Inferior parietal cortex (tissue), 1 donor: ENCODE results near the gene SYT17.

ENCODE experiments used
- DNase-seq: peaks from one replicate; pipeline ENCODE4 v3.0.0-alpha.2; 2016; ENCODE audit errors: extremely low spot score

SYT17 gene

DNA sequence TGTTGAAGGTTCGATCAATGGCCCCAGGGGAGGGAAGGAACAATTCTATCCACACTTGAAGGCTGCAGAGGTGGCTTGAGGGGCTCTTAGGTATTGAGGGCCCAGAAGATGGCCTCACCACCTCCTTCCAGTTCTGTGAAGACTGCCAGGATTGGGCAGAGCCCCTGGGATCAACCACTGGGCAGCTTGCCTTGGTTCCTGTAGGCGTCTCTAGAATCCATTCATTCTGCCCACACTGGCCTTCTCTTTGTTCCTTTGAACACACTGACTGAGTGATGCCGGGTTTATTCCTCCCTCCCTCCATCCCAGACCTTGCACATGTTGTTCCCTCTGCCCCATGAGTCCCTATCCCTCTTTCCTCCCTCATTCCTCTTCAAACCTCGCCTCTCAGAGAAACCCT lies 50.5 kb downstream of the SYT17 start:
- no peak for DNase-seq

DNA sequence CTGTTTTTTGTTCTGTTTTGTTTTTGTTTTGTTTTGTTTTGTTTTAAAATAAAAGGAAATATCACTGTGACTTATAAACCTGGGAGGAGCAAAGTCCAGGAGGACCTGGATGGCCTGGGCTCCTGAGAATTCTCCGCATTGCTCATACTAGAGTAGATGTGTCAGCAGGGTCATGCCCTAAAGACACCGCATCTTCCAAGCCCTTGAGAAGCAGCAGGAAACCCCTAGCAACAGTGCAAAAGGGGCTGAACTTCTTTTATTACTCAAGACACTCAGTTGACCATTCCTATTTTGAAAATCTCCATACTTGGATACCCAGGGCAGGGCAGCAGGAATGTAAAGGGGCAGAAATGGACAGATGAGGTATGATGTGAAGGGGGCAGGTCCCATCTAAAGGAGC lies 51.8 kb downstream of the SYT17 start:
- no peak for DNase-seq

DNA sequence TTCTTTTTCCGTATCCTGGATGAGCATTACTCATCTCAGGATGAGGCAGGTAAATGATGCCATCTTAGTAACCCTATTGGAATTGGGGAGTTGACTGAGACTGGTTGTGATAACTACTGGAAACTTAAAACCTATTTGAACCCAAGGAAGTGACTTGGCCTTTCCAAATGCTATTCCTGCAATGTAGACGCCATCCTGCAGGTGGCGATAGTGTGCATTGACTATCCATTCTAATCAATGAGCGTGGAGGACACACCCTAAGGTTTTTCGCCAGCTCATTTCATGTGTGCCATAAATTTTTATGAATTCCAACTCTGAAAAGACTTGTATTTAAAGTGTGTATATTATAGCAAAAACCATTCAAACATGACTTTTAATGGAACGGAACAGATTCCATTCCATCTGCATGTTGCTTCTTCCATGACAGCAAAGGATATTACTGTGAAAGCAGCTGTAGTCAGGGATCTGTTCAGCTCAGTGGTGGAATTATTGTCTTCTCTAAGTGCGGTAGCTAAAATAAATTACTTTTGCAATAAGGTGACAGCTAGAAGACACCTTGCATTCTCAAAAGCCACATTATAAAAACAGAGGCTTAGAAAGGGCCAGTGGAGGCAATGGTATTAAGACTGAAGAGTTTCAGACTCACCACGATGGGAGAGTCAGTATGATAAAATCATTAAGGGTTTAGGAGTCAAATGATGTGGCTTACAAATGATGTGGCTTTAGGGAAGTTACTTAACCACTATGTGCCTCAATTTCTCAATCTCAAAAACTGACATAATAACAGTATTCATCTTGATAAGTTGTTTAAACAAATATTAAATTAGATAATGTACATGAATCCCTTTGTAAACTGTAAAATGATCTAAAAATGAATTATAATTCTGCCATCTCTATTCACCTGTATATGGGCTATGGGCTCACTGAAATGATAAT lies 55.5 kb downstream of the SYT17 start:
- no peak for DNase-seq

DNA sequence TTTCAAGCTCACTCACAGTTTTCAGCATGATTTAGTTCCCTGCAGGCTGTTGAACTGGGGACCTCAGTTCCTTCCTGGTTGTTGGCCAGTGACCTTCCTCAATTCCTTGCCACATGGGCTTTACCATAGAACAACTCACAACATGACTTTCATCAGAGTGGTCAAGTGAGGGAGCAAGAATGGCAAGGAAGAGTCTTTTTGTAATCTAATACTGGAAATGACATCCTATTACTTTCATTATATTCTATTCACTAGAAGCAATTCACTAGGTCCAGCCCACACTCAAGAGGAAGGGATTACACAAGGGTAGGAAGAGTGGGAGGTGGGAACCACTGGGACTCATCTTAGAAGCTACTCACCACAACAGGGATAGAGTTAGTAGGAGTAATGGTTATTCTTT lies 57.6 kb downstream of the SYT17 start:
- DNase-seq = no peak

DNA sequence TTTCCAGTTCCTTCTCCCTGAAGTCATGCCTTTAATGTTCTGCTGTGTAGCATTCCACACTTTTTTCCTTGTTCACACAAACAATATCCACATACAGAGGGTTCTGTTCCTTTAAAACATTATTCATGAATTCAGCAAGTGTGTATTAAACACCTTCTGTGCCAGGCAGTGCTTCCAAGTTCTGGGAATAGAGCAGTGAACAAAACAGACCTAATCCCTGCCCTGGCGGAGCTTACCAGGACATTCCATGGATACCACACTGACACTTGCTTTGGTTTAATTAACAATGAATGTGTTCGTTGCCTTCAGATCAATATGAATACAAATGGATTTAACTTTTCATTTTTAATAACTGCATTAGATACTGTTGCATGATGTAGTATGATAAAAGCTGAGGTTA lies 59.6 kb downstream of the SYT17 start:
- no peak for DNase-seq

DNA sequence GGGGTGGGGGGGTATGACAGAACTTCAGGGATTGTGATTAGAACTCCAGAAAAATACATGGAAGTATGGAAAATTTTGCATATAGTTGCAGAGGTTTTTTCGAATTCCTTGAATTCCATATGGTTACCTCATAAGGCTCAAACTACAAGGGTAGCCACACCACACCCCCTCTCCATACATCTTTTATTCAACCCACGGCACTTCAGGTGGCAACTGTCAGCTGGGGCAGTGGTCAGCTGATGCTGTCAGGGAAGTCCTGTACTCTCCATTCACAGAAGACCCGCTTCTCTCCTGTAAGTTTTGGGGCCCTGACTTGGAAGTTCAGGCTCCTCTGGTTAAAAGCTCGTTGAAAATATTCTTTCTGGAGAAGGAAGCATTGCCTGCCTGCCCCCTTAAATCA lies 60.0 kb downstream of the SYT17 start:
- no peak for DNase-seq

DNA sequence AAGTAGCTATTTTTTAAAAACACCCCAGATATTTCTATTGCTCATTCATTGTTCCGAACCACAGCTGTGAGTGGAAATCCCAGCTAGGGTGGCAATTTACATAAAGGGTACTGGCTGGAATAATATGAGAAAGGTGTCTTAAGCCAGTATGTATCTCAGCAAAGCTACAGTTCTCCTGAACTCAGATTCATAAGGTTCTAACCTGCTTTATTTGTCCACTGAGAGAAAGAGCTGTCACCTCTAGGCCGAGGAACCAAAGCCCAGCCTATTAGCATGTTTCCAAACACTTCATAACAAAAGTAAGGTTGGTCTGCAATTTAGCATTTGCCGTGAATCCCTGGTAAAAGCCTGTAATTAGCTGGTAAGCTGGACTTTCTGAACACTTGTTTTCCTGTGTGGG lies 60.5 kb downstream of the SYT17 start:
- DNase-seq = no peak

DNA sequence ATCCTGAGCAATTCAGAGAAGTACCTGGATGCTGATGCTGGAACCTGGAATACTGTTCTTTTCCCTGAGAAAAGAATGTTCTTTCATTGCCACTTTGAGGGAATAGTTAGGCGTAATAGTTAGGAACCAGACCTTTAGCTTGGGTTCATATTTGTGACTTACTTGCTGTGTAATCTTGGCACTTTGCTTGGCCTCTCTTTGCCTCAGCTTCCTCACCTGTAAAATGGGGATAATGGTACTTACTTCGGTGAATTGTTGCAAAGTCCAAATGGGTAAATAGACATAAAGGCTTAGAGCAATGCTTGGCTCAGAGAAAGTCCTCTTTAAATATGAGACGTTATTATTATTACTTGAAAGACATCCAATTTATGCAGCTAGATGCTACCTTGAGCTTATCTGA lies 62.5 kb downstream of the SYT17 start:
- DNase-seq = no peak

DNA sequence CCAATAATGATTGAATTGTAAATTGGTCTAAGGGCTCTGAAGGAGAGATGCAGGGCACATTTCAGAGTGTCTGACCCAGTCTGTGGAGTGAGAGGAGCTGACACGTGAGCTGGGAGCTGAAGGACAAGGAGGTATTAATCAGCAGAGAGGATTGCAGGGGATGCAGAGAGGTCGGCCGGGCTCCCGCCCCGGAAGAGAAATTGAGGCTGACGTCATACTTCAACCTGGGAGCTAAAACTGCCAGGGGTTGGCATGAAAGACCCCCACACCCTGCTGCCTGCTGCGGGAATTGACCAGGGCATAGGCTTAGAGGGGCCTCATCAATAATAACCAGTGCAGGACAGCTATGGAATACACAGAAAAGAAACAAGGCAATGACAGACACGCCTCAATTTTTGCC lies 63.8 kb downstream of the SYT17 start:
- no peak for DNase-seq

DNA sequence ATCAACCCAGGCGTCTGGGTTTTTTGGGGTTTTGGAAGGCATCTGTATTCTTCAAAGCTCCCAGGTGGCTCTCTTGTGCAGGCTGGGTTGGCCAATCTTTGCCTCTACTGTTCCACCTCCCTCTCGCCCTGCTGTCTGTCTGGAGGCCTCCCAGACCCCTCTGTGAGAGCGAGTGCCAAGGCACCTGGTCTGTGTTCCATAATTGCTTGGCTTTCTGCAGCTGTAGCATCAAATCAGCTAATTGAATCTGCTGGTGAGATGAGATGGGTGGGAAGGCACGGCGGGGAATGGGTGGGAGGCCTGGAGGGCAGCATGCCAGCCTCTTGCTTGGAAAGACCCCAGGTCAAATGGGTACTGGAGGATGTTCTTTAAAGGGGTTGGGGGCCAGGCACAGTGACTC lies 64.9 kb downstream of the SYT17 start:
- no peak for DNase-seq

DNA sequence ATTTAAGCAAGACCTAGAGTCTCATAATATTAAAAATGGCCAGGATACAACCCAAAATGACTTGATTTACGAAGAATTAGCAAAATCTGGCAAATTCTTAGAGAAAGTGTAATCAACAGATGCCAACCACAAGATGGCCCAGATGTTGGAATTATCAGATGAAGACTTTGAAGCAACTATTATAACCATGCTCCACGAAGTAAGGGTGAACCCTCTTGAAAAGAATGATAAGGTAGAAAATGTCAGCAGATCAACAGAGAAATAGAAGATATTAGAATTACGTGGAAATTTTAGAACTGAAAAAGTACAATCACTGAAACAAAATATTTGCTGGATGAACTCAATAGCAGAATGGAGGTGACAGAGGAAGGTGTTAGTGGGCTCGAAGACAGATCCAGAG lies 67.4 kb downstream of the SYT17 start:
- no peak for DNase-seq

DNA sequence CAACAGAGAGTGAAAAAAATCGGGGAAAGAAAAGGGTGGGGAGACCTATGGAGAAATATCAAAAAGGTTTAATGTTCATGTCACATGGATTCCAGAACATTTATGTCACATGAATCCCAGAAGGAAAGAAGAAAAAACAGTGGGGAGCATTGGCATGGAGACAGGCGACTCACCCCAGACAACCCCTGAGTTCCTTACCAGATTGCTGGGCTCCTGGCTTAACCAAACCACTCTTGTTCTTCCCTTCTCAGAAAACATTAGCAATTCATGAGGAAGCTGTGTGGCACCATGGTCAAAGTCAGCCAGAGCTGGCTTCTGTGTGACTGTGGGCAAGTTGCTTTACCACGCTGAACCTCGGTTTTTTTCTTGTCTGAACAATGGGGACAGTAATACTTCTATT lies 67.8 kb downstream of the SYT17 start:
- no peak for DNase-seq

DNA sequence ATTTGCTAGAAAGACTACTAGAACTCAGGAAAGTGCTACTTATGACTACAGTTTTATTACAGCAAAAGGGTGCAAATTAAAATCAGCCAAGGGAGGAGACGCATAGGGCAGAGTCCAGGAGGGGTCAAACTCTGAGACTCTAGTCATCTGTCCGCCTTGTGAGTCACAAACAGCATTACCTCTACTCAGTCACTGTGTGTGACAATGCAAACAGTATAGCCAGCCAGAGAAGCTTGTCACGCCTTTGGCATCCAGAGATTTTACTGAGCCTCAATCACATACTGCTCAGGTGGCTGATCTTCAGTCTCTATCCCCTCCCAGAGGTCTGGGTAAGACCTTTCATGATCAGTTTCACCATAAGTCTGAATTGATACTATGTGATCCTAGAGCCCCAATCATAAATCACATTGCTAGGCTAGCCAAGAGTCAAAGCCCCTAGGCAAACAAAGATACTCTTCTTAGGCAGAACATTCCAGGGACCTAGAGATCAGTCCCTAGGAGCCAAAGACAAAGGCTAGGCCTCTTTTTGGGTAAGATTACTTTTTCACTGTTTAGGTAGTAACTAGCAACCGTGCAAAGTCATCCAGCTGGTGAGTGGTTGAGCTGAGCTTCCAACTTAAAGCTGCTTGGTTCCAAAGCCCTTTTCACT lies 68.6 kb downstream of the SYT17 start:
- no peak for DNase-seq

DNA sequence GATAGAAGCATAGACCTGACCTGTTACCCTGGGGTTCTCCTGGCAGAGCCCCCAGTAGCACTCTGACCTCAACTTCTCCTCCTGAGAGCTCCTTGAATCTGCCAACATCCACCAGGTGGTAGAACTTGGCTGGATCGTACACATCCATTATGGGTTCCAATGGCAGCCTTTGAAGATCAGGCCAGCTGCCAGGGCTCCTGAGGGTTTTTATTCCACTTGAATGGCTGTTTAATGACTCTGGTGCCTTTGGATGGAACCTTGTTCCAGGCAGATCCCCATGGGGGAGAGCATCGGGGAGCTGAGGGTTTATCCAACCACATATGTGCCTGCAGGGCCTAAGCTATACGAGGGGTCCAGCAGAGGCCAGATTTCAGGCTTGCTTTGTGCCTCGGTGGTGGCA lies 70.4 kb downstream of the SYT17 start:
- DNase-seq = no peak

DNA sequence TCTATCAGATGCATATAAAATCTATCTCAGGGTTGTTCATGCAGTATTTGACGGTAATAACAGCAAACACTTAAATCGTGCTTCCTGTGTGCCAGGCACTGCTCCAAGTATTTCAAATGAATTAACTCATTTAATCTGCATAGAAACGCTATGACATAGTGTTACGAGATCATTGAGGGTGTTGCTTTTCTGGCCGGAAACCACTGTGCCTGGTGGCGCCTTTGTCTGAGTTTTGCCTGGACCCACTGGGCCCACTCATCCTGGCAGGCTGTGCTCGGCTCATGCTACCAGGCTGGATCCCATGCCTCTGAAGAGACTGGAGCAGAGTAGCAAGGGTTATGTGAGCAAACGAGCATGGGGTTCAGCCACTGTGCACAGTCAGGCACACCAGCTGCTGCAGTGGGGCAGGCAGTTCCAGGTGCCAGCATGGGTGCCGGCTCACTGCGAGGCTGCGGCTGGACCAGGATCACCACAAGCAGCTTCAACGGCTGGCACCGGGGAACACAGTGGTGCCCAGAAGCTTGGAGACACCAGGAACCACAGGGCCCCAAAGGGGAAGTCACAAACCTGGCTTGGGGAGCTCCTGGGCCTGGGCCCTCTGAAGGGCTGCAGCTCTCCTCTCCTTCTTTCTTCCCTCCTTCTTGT lies 71.6 kb downstream of the SYT17 start:
- DNase-seq = no peak

DNA sequence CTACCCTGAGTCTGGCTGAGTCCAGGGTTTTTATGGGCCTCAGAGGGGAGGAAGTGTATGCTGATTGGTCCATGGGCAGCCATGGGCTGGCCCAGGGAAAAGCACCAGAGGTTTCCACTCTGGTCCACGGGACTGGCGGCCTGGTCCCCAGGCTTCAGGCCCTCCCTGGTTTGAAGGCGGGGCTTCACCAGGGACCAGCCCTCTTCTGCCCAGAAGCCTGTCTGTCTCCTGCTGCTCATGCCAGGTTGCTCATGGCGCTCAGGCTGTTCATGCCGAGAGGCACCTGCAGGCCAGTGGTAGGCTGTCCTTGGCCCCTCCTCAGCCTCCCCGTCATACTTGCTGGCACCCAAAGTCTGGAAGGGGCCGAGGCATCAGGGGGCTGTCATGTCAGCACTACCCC lies 72.5 kb downstream of the SYT17 start:
- no peak for DNase-seq

DNA sequence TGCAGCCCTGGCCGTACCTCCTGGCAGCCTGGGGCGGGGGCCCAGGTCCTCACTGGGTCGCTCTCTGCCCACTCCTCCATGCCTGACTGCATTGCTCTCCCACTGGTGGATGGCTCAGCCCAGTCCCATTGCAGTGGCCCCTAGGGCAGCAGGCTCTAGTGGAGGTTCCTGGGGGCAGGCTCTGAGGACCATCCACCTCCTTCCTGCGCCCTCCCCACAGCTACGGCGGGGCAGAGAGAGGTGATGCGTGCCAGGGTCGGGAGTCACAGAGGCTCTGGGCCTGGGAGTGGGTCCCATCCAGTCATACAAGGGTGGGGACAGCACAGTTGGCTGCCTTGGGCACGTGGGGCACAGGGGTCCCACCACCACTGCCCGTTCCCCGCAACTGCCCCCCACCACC lies 73.5 kb downstream of the SYT17 start:
- no peak for DNase-seq

DNA sequence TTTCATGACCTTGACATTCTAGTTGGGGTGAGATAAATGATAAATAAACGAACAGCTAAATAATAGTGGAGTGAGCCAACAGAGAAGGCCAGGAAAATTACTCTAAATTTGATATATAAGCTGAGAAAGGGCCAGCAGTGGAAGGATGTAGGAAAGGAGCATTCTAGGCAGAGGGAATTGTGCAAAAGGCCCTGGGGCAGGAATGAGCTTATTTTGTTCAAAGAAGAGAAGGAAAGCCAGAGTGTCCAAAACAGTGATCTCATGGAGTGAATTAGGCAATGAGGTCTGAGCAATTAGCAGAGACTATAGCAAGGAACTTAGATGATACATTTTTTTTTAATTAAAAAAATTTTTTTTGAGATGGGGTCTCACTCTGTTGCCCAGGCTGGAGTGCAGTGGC lies 74.1 kb downstream of the SYT17 start:
- no peak for DNase-seq

DNA sequence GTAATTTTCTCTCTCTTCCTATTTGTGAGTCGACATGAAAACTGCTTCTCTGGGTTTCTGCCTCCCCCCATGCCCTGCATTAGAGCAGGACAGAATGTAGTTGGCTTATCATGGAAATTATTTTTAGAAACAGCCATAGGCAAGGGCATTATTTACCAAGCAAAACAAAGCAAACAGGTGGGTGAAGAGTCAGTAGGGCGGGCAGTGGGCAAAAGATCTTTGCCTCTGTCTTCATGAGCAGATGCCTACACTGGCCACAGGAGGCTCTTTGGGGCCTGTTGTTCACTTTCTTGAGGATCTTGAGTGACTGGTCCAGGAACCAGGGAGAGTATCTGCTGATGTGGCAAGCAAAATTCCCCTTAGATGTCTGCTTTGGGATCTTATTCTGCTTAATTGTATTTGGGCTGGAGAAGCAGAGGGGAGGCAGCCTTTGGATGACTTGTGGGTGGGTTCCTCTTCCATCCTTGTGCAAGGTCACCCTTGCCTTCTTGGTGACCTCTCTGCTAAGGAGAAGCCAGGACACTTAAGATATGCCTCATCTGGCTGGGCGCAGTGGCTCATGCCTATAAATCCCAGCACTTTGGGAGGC lies 75.0 kb downstream of the SYT17 start:
- DNase-seq = no peak

DNA sequence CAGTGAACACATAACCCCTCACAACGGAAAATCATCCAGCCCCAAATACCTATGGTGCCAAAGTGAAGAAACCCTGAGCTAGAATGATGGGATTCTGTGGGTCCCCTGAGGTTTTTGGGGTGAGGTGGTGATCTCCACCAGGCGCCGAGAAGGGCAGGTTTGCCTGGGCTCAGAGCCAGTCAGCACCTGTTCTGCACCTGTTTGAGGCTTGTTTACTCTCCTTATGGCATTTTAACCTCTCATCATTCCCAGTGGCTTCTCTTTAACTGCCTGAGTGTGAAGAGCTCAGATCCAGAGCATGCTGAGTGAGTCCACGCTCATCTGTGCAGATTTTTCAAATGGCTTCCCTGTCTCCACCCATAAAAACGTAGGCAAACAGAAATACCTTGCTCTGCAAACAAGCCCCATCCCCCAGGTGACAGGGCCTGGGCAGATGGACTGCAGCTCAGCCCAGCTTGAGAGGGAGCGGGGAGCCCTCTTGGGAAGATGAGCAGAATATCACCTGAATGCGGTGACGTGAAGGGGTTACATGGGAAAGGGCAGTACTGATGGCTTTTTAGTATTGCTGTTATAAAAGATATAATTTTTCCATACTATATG lies 77.4 kb downstream of the SYT17 start:
- DNase-seq = no peak

DNA sequence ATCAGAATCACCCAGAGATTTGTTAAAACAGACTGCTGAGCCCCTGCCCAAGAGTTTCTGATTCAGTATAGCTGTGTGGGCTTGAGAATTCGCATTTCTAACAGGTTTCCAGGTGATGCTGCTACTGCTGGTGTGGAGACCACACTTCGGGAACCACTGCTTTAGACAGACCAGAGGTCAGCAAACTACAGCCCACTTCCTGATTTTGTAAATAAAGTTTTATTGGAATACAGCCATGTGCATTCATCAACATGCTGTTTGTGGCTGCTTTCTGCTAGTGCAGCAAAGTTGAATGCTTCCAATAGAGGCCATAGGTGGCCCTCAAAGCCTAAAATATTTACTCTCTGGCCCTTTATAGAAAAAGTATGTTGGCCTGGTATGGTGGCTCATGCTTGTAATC lies 84.9 kb downstream of the SYT17 start:
- DNase-seq = no peak

DNA sequence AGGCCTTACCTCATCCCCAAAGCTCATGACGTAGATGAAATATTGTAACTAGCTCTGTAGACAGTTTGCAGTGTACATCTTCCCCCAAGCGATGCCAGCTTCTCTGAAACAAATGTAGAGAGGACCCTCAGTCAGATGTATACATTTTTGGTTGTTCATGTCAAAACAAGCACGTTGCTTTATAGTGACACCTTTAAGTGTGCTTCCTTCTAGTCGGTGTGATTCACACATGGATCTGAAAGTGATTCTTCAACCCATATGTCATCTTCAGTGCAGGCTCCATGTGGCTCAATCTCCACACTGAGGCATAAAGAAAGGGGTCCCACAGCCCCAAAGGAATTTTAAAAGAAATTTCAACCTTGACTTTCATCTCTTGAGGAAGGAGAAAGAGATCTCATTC lies 86.6 kb downstream of the SYT17 start:
- DNase-seq = no peak
